Urothelium cell line (cell line): ENCODE data around the gene VSIG10L2.
A peak's percentile ranks its signal among the peaks of the same experiment; 100 is the strongest.
"Not testable (repeated sequence)": the region's sequence is repeated elsewhere in the genome, so short reads cannot be mapped to it uniquely, and the experiment has no call there.

Experiments
- DNase-seq: peaks from one replicate; pipeline ENCODE4 v3.0.0; 2011; ENCODE audit warnings: low spot score, mixed read lengths
- FAIRE-seq: peaks from 2 replicates; lab custom pipeline; 2011; peaks lifted over from hg19 to GRCh38; lab: Jason Lieb, UNC

Gene VSIG10L2

GRCh38 chr11:125945797-125946520, at the start of gene VSIG10L2:
Gene VSIG10L2 (plus strand): TSS chr11:125946044. CDS start chr11:125946056, 12 bp downstream.
- FAIRE-seq, result no peak
- no peak for DNase-seq

- FAIRE-seq, result no peak
Observed at GRCh38 chr11:125901872-125902271, 44.0 kb upstream of the VSIG10L2 start.

GRCh38 chr11:125902277-125902926, 43.4 kb upstream of the VSIG10L2 start:
- DNase-seq (no peak), FAIRE-seq (no peak)

More at GRCh38 chr11:125901872-125902271, 44.0 kb upstream of the VSIG10L2 start:
- DNase-seq, result no peak

GRCh38 chr11:125902927-125903710, 42.7 kb upstream of the VSIG10L2 start, which contains the start of gene PUS3:
Gene PUS3 (minus strand): TSS chr11:125903206. CDS start chr11:125896284, 6,922 bp downstream.
- DNase-seq (peak; percentile 83), FAIRE-seq (no peak)

- FAIRE-seq, result no peak
- no peak for DNase-seq
Observed at GRCh38 chr11:125903711-125904659, 41.9 kb upstream of the VSIG10L2 start, which contains the start of gene DDX25. Gene DDX25 (plus strand): TSS chr11:125904508. CDS start chr11:125904518, 10 bp downstream.

- FAIRE-seq, result no peak
- no peak for DNase-seq
Observed at GRCh38 chr11:125904678-125905077, 41.2 kb upstream of the VSIG10L2 start.

GRCh38 chr11:125910226-125910849, 35.5 kb upstream of the VSIG10L2 start:
- FAIRE-seq (no peak), DNase-seq (no peak)

- DNase-seq, FAIRE-seq: not testable (repeated sequence)
Observed at GRCh38 chr11:125914601-125915000, 31.2 kb upstream of the VSIG10L2 start.

GRCh38 chr11:125916683-125917347, 29.0 kb upstream of the VSIG10L2 start:
- DNase-seq (no peak), FAIRE-seq (peak; percentile 73)

- FAIRE-seq, result no peak
- no peak for DNase-seq
Observed at GRCh38 chr11:125918140-125918840, 27.6 kb upstream of the VSIG10L2 start.

GRCh38 chr11:125921042-125921441, 24.8 kb upstream of the VSIG10L2 start:
- no peak for FAIRE-seq
- DNase-seq, result no peak

GRCh38 chr11:125922156-125922555, 23.7 kb upstream of the VSIG10L2 start:
- no peak for FAIRE-seq
- DNase-seq, result no peak

GRCh38 chr11:125923012-125923579, 22.7 kb upstream of the VSIG10L2 start:
- peak; percentile 62 for DNase-seq
- no peak for FAIRE-seq

GRCh38 chr11:125923633-125924032, 22.2 kb upstream of the VSIG10L2 start:
- DNase-seq, result no peak
- FAIRE-seq, result no peak

GRCh38 chr11:125924384-125925007, 21.3 kb upstream of the VSIG10L2 start:
- DNase-seq, result no peak

GRCh38 chr11:125925247-125925740, 20.6 kb upstream of the VSIG10L2 start:
- DNase-seq (no peak), FAIRE-seq (no peak)

More at GRCh38 chr11:125924384-125925007, 21.3 kb upstream of the VSIG10L2 start:
- no peak for FAIRE-seq

GRCh38 chr11:125925804-125926203, 20.0 kb upstream of the VSIG10L2 start:
- FAIRE-seq (no peak), DNase-seq (no peak)
